B cell (primary cell): ENCODE measurements around the gene PMVK.

Experiments used
- CTCF ChIP-seq: fragments of 200-600 bp; IDR thresholded peaks from one replicate; pipeline ENCODE4 v1.8.0; 2022; ENCODE audit warnings: antibody characterized with exemption, mild to moderate bottlenecking
- EZH2 ChIP-seq: IDR thresholded peaks from 2 replicates; pipeline ENCODE4 v1.6.1; 2012; ENCODE audit warnings: borderline replicate concordance, low read depth, mild to moderate bottlenecking, moderate library complexity, low read length; ENCODE audit not compliant: insufficient read depth, poor library complexity, severe bottlenecking

DNA sequence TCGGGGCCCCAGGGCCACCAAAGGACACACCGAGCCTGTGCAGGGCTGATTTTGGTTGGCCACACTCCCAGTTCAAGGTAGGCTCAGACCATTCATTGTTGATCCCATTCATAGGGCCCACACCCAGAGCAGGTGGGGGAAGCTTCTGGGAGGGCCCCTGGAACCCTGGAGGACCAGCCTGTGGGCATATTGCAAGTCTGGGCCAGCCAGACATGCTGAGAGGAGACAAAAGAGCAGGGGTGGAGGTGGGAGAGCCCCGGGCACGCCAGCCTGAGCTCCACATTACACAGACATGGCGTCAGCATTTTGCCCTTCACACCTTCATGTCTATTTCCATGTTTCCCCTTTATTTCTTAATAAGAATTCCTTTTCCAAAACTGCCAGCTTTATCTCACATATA lies 25.7 kb downstream of the PMVK start:
- TF ChIP-seq EZH2: no peak
- TF ChIP-seq CTCF: no peak
